HEK293 (cell line): ENCODE data around the gene NUDT5.

Source experiments
- CTCF ChIA-PET: fragments of 350-600 bp; formaldehyde crosslinking; extraction: SDS; loops from one replicate; lab custom pipeline; 2021; ENCODE audit warnings: antibody characterized with exemption; lab: Yijun Ruan, JAX
- POLR2A ChIA-PET: fragments of 300-600 bp; formaldehyde crosslinking; extraction: SDS; loops from one replicate; lab custom pipeline; 2020; ENCODE audit warnings: antibody characterized with exemption, inconsistent platforms; lab: Yijun Ruan, JAX
- H3K27ac ChIP-seq: fragments of 200-500 bp; sonication (Bioruptor generic); 2 replicates; pipeline ENCODE4 v1.5.1; 2014; ENCODE audit warnings: low read depth, low read length, control low read depth, inconsistent platforms; ENCODE audit errors: extremely low read depth
- H3K36me3 ChIP-seq, 2 experiments: fragments of 200-500 bp in 1 of 2; sonication (Bioruptor generic) in 1 of 2; 1 replicate in 1 of 2; 2 replicates in 1 of 2; pipeline ENCODE4 v1.5.1; 2014 to 2017; ENCODE audit warnings: inconsistent platforms in 2 of 2, low read length in 2 of 2; ENCODE audit not compliant: control insufficient read depth in 2 of 2, insufficient read depth in 1 of 2
- H3K4me1 ChIP-seq: fragments of 200-500 bp; sonication (Bioruptor generic); 2 replicates; pipeline ENCODE4 v1.5.1; 2014; ENCODE audit warnings: mild to moderate bottlenecking, low read length, inconsistent platforms; ENCODE audit not compliant: control insufficient read depth, insufficient read depth
- H3K4me3 ChIP-seq: 2 replicates; pipeline ENCODE4 v1.5.1; 2011; ENCODE audit warnings: low read depth, mild to moderate bottlenecking, control low read depth, low read length, moderate library complexity
- H3K9me3 ChIP-seq: fragments of 200-500 bp; sonication (Bioruptor generic); 2 replicates; pipeline ENCODE4 v1.5.1; 2014; ENCODE audit warnings: low read depth, low read length, inconsistent platforms; ENCODE audit not compliant: control insufficient read depth, insufficient read depth
- KLF1 ChIP-seq: fragments of 450-650 bp; formaldehyde crosslinking; IDR thresholded peaks from 2 replicates; pipeline ENCODE4 v1.5.1; 2016; ENCODE audit warnings: missing biosample characterization, missing genetic modification characterization
- KLF10 ChIP-seq: fragments of 450-650 bp; IDR thresholded peaks from 2 replicates; pipeline ENCODE4 v1.5.1; 2018; ENCODE audit warnings: missing biosample characterization, mild to moderate bottlenecking, missing genetic modification characterization
- KLF7 ChIP-seq: fragments of 450-650 bp; formaldehyde crosslinking; IDR thresholded peaks from 2 replicates; pipeline ENCODE4 v1.5.1; 2016; ENCODE audit warnings: missing biosample characterization, missing genetic modification characterization, borderline replicate concordance
- KLF9 ChIP-seq: fragments of 450-650 bp; formaldehyde crosslinking; IDR thresholded peaks from 2 replicates; pipeline ENCODE4 v1.5.1; 2016; ENCODE audit warnings: missing biosample characterization, missing genetic modification characterization, low read depth
- SP3 ChIP-seq: fragments of 450-650 bp; formaldehyde crosslinking; IDR thresholded peaks from 2 replicates; pipeline ENCODE4 v1.5.1; 2016; ENCODE audit warnings: missing biosample characterization, missing genetic modification characterization
- SP7 ChIP-seq: fragments of 450-650 bp; formaldehyde crosslinking; IDR thresholded peaks from 2 replicates; pipeline ENCODE4 v1.5.1; 2016; ENCODE audit warnings: missing biosample characterization, missing genetic modification characterization
- ZBTB20 ChIP-seq: fragments of 450-650 bp; formaldehyde crosslinking; IDR thresholded peaks from 2 replicates; pipeline ENCODE4 v1.5.1; 2016; ENCODE audit warnings: missing biosample characterization, missing genetic modification characterization
- ZEB2 ChIP-seq: fragments of 450-650 bp; formaldehyde crosslinking; IDR thresholded peaks from 2 replicates; pipeline ENCODE4 v1.5.1; 2016; ENCODE audit warnings: missing biosample characterization, missing genetic modification characterization
- ZFP3 ChIP-seq: fragments of 450-650 bp; formaldehyde crosslinking; IDR thresholded peaks from 2 replicates; pipeline ENCODE4 v1.5.1; 2016; ENCODE audit warnings: low read depth, missing biosample characterization, missing genetic modification characterization
- ZFP69B ChIP-seq: fragments of 450-650 bp; formaldehyde crosslinking; IDR thresholded peaks from 2 replicates; pipeline ENCODE4 v1.5.1; 2016; ENCODE audit warnings: missing biosample characterization, missing genetic modification characterization
- ZIC2 ChIP-seq: fragments of 450-650 bp; formaldehyde crosslinking; IDR thresholded peaks from 2 replicates; pipeline ENCODE4 v1.5.1; 2016; ENCODE audit warnings: missing biosample characterization, missing genetic modification characterization
- ZNF10 ChIP-seq: fragments of 450-650 bp; formaldehyde crosslinking; IDR thresholded peaks from 2 replicates; pipeline ENCODE4 v1.5.1; 2017; ENCODE audit warnings: missing biosample characterization, missing genetic modification characterization
- ZNF514 ChIP-seq: fragments of 450-650 bp; formaldehyde crosslinking; IDR thresholded peaks from 2 replicates; pipeline ENCODE4 v1.5.1; 2016; ENCODE audit warnings: missing biosample characterization, missing genetic modification characterization
- ZNF560 ChIP-seq: fragments of 450-650 bp; formaldehyde crosslinking; IDR thresholded peaks from 2 replicates; pipeline ENCODE4 v1.5.1; 2017; ENCODE audit warnings: missing biosample characterization, missing genetic modification characterization, borderline replicate concordance
- ZNF561 ChIP-seq: fragments of 450-650 bp; IDR thresholded peaks from 2 replicates; pipeline ENCODE4 v1.5.1; 2018; ENCODE audit warnings: missing biosample characterization, missing genetic modification characterization, borderline replicate concordance
- ZNF610 ChIP-seq: fragments of 450-650 bp; formaldehyde crosslinking; IDR thresholded peaks from 2 replicates; pipeline ENCODE4 v1.5.1; 2016; ENCODE audit warnings: missing biosample characterization, missing genetic modification characterization, borderline replicate concordance
- ZNF660 ChIP-seq: fragments of 450-650 bp; IDR thresholded peaks from 2 replicates; pipeline ENCODE4 v1.5.1; 2018; ENCODE audit warnings: missing biosample characterization, mild to moderate bottlenecking, missing genetic modification characterization
- ZNF677 ChIP-seq: fragments of 450-650 bp; IDR thresholded peaks from 2 replicates; pipeline ENCODE4 v1.5.0; 2018; ENCODE audit warnings: missing biosample characterization, mild to moderate bottlenecking, missing genetic modification characterization, moderate library complexity
- ZNF707 ChIP-seq: fragments of 450-650 bp; formaldehyde crosslinking; IDR thresholded peaks from 2 replicates; pipeline ENCODE4 v1.5.1; 2016; ENCODE audit warnings: missing biosample characterization, missing genetic modification characterization
- ZNF76 ChIP-seq: fragments of 450-650 bp; formaldehyde crosslinking; IDR thresholded peaks from 2 replicates; pipeline ENCODE4; 2016; ENCODE audit warnings: low read depth, missing biosample characterization, missing genetic modification characterization, borderline replicate concordance
- ZNF776 ChIP-seq: fragments of 450-650 bp; formaldehyde crosslinking; IDR thresholded peaks from 2 replicates; pipeline ENCODE4 v1.5.0; 2017; ENCODE audit warnings: missing biosample characterization, missing genetic modification characterization, borderline replicate concordance
- TF ChIP-seq, protein P1 (sequence below): fragments of 450-650 bp; formaldehyde crosslinking; IDR thresholded peaks from 2 replicates; pipeline ENCODE4 v1.5.1; 2016; ENCODE audit warnings: missing biosample characterization, missing genetic modification characterization
- TF ChIP-seq, protein P2 (sequence below): fragments of 450-650 bp; formaldehyde crosslinking; IDR thresholded peaks from 2 replicates; pipeline ENCODE4 v1.5.1; 2016; ENCODE audit warnings: missing biosample characterization, missing genetic modification characterization
- TF ChIP-seq, protein P3 (sequence below): fragments of 450-650 bp; formaldehyde crosslinking; IDR thresholded peaks from 2 replicates; pipeline ENCODE4 v1.5.1; 2016; ENCODE audit warnings: missing biosample characterization, missing genetic modification characterization
- TF ChIP-seq, protein P4 (sequence below): fragments of 450-650 bp; formaldehyde crosslinking; IDR thresholded peaks from 2 replicates; pipeline ENCODE4 v1.5.1; 2016; ENCODE audit warnings: missing biosample characterization, missing genetic modification characterization

The NUDT5 gene

DNA sequence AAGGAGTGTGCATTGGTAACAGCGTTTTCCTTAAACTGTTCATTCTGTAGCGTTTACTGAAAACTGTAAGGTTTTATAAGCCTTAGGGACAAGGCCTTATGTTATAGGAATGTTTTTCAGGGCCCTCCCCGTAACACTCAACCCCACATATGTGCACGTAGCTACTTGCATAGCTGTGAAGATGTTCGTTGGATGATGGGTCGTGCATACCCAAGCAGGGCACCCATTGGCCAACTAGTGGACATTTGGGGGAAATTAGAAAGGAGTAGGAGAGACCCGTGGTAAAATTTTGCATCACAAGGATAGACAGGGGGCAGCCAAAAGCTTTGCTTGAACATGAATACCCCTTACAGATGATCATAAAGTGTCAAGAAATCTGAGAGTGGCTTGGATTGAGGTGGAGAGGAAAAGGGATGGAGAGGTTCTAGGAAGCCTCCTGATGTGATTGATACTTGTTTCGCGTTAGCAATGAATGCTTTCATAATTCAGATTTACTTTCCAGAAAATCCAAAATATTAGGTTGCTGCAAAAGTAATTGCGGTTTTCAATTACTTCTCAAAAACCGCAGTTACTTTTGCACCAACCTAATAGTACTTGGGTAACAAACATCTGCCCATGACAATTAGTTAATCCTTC is 65.3 kb downstream of the NUDT5 start (continued):
- TF ChIP-seq, protein P1, sequence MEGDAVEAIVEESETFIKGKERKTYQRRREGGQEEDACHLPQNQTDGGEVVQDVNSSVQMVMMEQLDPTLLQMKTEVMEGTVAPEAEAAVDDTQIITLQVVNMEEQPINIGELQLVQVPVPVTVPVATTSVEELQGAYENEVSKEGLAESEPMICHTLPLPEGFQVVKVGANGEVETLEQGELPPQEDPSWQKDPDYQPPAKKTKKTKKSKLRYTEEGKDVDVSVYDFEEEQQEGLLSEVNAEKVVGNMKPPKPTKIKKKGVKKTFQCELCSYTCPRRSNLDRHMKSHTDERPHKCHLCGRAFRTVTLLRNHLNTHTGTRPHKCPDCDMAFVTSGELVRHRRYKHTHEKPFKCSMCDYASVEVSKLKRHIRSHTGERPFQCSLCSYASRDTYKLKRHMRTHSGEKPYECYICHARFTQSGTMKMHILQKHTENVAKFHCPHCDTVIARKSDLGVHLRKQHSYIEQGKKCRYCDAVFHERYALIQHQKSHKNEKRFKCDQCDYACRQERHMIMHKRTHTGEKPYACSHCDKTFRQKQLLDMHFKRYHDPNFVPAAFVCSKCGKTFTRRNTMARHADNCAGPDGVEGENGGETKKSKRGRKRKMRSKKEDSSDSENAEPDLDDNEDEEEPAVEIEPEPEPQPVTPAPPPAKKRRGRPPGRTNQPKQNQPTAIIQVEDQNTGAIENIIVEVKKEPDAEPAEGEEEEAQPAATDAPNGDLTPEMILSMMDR (tag by site-specific recombination): peak; percentile 70
- no peak for TF ChIP-seq ZNF561 (tag by site-specific recombination)
- TF ChIP-seq ZNF707 (tag by site-specific recombination): no peak
- TF ChIP-seq ZNF660: peak; percentile 23; the same call in 1 of the 2 replicates
- TF ChIP-seq, all 188 proteins: peak for 5

DNA sequence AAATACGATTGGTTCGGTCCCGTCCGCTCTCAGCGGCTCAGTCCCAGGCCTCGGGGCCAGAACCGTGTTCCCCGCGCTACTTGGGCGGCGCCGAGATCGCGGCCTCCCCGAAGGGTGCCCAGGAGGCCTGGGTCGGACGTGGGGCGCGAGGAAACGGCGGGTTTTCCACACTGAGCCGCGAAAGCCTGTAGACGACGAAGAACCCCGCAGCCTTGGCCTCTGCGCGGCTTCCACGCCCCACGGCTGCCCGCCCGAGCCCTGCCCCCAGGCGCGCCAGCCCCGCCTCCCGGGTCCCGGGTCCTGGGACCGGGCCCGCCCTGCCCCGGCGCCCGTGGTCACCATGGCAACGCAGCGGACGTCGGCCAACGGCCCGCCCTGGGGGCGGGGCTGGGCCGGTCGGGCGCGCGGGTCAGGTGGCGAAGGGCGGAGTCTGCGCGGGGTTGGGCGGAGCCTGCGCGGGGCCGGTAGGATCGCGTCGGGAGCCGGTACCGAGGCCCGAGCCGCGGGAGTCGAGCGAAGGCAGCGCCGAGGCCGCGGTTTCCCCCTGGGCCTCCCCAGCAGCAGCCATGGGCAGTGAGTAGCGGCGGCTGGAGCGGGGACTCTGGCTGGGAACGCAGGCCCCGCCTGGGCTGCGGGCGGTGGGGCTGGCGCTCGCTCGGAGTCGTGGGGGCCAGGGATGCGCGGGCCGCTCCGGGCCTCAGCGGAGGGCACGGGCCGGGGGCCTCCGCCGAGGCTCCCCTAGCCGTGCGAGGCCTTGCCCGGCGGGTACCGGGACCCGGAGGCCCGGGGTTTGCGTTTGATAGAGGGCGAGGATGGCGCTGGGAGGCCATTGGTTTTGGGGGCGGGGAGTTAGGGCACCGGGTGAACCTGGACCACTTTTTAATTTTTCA is 66.2 kb downstream of the NUDT5 start, which contains the start of gene SEC61A2:
SEC61A2 (plus strand) TSS at position 456 of the 890 bp plus-strand sequence; CDS start at position 567, 111 bp downstream.
- ChIA-PET CTCF (interaction anchor here (0.6 to 1.2 kb wide), 5 partner anchors 11 to 186 kb away, joined by 3 to 5 read pairs (median 3); no protein-coding TSS in a partner anchor), POLR2A (no interaction called here)
- no peaks in the 10 kb centered on the region for H3K9me3 ChIP-seq
- peak within 1 kb of the TSS; percentile 51; the same call in 1 of the 2 replicates for H3K27ac ChIP-seq
- peaks cover 15 to 18% of the 10 kb centered on the region in 2 experiments for H3K36me3 ChIP-seq
- no peaks in the 10 kb centered on the region for H3K4me1 ChIP-seq
- peak within 1 kb of the TSS; percentile 99 for H3K4me3 ChIP-seq
- TF ChIP-seq ZBTB20 (tag by site-specific recombination): peak; percentile 81
- TF ChIP-seq ZNF776 (tag by site-specific recombination): no peak
- TF ChIP-seq ZNF76: no peak
- no peak for TF ChIP-seq ZNF560 (tag by site-specific recombination)
- TF ChIP-seq KLF7 (tag by site-specific recombination): peak; percentile 44; the same call in 1 of the 2 replicates
- TF ChIP-seq, protein P2, sequence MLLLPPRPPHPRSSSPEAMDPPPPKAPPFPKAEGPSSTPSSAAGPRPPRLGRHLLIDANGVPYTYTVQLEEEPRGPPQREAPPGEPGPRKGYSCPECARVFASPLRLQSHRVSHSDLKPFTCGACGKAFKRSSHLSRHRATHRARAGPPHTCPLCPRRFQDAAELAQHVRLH: no peak; the same call in 1 of the 2 replicates
- TF ChIP-seq, protein P3, sequence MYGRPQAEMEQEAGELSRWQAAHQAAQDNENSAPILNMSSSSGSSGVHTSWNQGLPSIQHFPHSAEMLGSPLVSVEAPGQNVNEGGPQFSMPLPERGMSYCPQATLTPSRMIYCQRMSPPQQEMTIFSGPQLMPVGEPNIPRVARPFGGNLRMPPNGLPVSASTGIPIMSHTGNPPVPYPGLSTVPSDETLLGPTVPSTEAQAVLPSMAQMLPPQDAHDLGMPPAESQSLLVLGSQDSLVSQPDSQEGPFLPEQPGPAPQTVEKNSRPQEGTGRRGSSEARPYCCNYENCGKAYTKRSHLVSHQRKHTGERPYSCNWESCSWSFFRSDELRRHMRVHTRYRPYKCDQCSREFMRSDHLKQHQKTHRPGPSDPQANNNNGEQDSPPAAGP (tag by site-specific recombination): 0 out of 2 replicates have a peak, but pooled peaks have one; percentile 15
- 0 out of 2 replicates have a peak, but pooled peaks have one; percentile 44 for TF ChIP-seq ZNF610 (tag by site-specific recombination)
- TF ChIP-seq KLF10 (tag by site-specific recombination): peak; percentile 45; the same call in 1 of the 2 replicates
- no peak for TF ChIP-seq ZNF514 (tag by site-specific recombination)
- TF ChIP-seq ZEB2 (tag by site-specific recombination): peak; percentile 65
- TF ChIP-seq, protein P4, sequence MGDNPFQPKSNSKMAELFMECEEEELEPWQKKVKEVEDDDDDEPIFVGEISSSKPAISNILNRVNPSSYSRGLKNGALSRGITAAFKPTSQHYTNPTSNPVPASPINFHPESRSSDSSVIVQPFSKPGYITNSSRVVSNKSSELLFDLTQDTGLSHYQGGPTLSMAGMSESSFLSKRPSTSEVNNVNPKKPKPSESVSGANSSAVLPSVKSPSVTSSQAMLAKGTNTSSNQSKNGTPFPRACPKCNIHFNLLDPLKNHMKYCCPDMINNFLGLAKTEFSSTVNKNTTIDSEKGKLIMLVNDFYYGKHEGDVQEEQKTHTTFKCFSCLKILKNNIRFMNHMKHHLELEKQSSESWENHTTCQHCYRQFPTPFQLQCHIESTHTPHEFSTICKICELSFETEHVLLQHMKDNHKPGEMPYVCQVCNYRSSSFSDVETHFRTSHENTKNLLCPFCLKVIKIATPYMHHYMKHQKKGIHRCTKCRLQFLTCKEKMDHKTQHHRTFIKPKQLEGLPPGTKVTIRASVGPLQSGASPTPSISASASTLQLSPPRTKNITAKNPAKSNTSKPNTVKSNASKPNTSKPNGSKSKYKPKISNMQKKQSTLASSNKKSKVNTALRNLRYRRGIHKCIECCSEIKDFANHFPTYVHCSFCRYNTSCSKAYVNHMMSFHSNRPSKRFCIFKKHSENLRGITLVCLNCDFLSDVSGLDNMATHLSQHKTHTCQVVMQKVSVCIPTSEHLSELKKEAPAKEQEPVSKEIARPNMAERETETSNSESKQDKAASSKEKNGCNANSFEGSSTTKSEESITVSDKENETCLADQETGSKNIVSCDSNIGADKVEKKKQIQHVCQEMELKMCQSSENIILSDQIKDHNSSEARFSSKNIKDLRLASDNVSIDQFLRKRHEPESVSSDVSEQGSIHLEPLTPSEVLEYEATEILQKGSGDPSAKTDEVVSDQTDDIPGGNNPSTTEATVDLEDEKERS (tag by site-specific recombination): 0 out of 2 replicates have a peak, but pooled peaks have one; percentile 0
- peak; percentile 55; the same call in 1 of the 2 replicates for TF ChIP-seq KLF9 (tag by site-specific recombination)
- no peak for TF ChIP-seq ZFP3 (tag by site-specific recombination)
- peak; percentile 40; the same call in 1 of the 2 replicates for TF ChIP-seq ZIC2 (tag by site-specific recombination)
- 0 out of 2 replicates have a peak, but pooled peaks have one; percentile 12 for TF ChIP-seq ZFP69B (tag by site-specific recombination)
- TF ChIP-seq KLF1 (tag by site-specific recombination): peak; percentile 44; the same call in 1 of the 2 replicates
- TF ChIP-seq ZNF561 (tag by site-specific recombination): peak; percentile 23; the same call in 1 of the 2 replicates
- peak; percentile 57 for TF ChIP-seq SP3 (tag by site-specific recombination)
- TF ChIP-seq ZNF677: peak; percentile 27; the same call in 1 of the 2 replicates
- TF ChIP-seq, protein P1 (tag by site-specific recombination): no peak
- TF ChIP-seq ZNF10 (tag by site-specific recombination): 0 out of 2 replicates have a peak, but pooled peaks have one; percentile 11
- peak; percentile 51; the same call in 1 of the 2 replicates for TF ChIP-seq SP7
